IPS DF 6.9 (cell line): Measurements from ENCODE around the gene LYPD6B.

ENCODE experiments used
- DNase-seq: peaks from one replicate; pipeline ENCODE4 v3.0.0-alpha.2; 2013; ENCODE audit warnings: low read depth, low spot score
- H3K27ac ChIP-seq: one replicate; pipeline ENCODE4 v1.5.1; 2013; ENCODE audit warnings: low read length, control low read depth
- H3K27me3 ChIP-seq: 2 replicates; pipeline ENCODE4 v1.6.1; 2013; ENCODE audit warnings: mild to moderate bottlenecking, low read length; ENCODE audit not compliant: control insufficient read depth, insufficient read depth
- H3K36me3 ChIP-seq: 2 replicates; pipeline ENCODE4 v1.6.1; 2013; ENCODE audit warnings: low read length; ENCODE audit not compliant: control insufficient read depth, insufficient read depth
- H3K4me1 ChIP-seq: 2 replicates; pipeline ENCODE4 v1.6.1; 2013; ENCODE audit warnings: low read length; ENCODE audit not compliant: control insufficient read depth, insufficient read depth
- H3K4me3 ChIP-seq: 2 replicates; pipeline ENCODE4 v1.5.1; 2013; ENCODE audit warnings: mild to moderate bottlenecking, low read length
- H3K9me3 ChIP-seq: 2 replicates; pipeline ENCODE4 v1.6.1; 2013; ENCODE audit warnings: low read length, inconsistent platforms; ENCODE audit not compliant: control insufficient read depth, insufficient read depth
- WGBS: extraction: QIAGEN DNeasy Blood & Tissue Kit; methylation state at CpG from one replicate; pipeline ENCODE4 v1.1.7; 2013; ENCODE audit warnings: mixed read lengths, missing lambda C conversion rate; ENCODE audit not compliant: insufficient read length, insufficient coverage; 5-methylcytosine and 5-hydroxymethylcytosine counted together

Gene LYPD6B

GRCh38 chr2:149012545-149012944, 26.0 kb upstream of the LYPD6B start:
- H3K27ac ChIP-seq: no peak overlapping the region
- H3K27me3 ChIP-seq: no peaks in the 10 kb centered on the region
- no peaks in the 10 kb centered on the region for H3K9me3 ChIP-seq
- no peak overlapping the region for H3K4me3 ChIP-seq
- no peak for DNase-seq
- H3K4me1 ChIP-seq: peaks cover 2% of the 10 kb centered on the region; the same call in 1 of the 2 replicates
- H3K36me3 ChIP-seq: peaks cover 12% of the 10 kb centered on the region
- WGBS: no CpG with 5 or more reads among the region's 9 CpGs

GRCh38 chr2:149015501-149015900, 23.0 kb upstream of the LYPD6B start:
- no peak overlapping the region for H3K27ac ChIP-seq
- no peaks in the 10 kb centered on the region for H3K9me3 ChIP-seq
- H3K4me3 ChIP-seq: no peak overlapping the region
- H3K36me3 ChIP-seq: peaks cover 4% of the 10 kb centered on the region; the same call in 1 of the 2 replicates
- H3K27me3 ChIP-seq: no peaks in the 10 kb centered on the region
- DNase-seq: no peak
- WGBS: no CpG with 5 or more reads among the region's 1 CpG
- H3K4me1 ChIP-seq: no peaks in the 10 kb centered on the region

GRCh38 chr2:149015926-149016563, 22.5 kb upstream of the LYPD6B start:
- H3K4me3 ChIP-seq: no peak overlapping the region
- H3K9me3 ChIP-seq: no peaks in the 10 kb centered on the region
- H3K27me3 ChIP-seq: no peaks in the 10 kb centered on the region
- H3K27ac ChIP-seq: no peak overlapping the region
- no peaks in the 10 kb centered on the region for H3K4me1 ChIP-seq
- peaks cover 4% of the 10 kb centered on the region; the same call in 1 of the 2 replicates for H3K36me3 ChIP-seq
- WGBS: no CpG with 5 or more reads among the region's 4 CpGs
- DNase-seq: no peak

GRCh38 chr2:149017116-149017985, 21.1 kb upstream of the LYPD6B start:
- peaks cover under 1% of the 10 kb centered on the region; the same call in 1 of the 2 replicates for H3K36me3 ChIP-seq
- H3K9me3 ChIP-seq: no peaks in the 10 kb centered on the region
- no peak for DNase-seq
- H3K27me3 ChIP-seq: no peaks in the 10 kb centered on the region
- 100% methylated on average over 1 of the region's 14 CpGs for WGBS
- H3K4me1 ChIP-seq: no peaks in the 10 kb centered on the region
- H3K27ac ChIP-seq: no peak overlapping the region
- no peak overlapping the region for H3K4me3 ChIP-seq

GRCh38 chr2:149018981-149019380, 19.5 kb upstream of the LYPD6B start:
- H3K4me3 ChIP-seq: no peak overlapping the region
- no CpG with 5 or more reads among the region's 3 CpGs for whole genome bisulfite sequencing
- no peaks in the 10 kb centered on the region for H3K4me1 ChIP-seq
- no peaks in the 10 kb centered on the region for H3K27me3 ChIP-seq
- H3K27ac ChIP-seq: no peak overlapping the region
- DNase-seq: no peak
- no peaks in the 10 kb centered on the region for H3K9me3 ChIP-seq
- H3K36me3 ChIP-seq: 0 out of 2 replicates have a peak, but pooled peaks cover 2% of the 10 kb centered on the region

GRCh38 chr2:149019768-149020167, 18.7 kb upstream of the LYPD6B start:
- H3K9me3 ChIP-seq: no peaks in the 10 kb centered on the region
- DNase-seq: no peak
- WGBS: no CpG with 5 or more reads among the region's 2 CpGs
- H3K4me1 ChIP-seq: no peaks in the 10 kb centered on the region
- H3K4me3 ChIP-seq: no peak overlapping the region
- no peak overlapping the region for H3K27ac ChIP-seq
- no peaks in the 10 kb centered on the region for H3K27me3 ChIP-seq
- 0 out of 2 replicates have a peak, but pooled peaks cover 2% of the 10 kb centered on the region for H3K36me3 ChIP-seq

GRCh38 chr2:149020432-149020851, 18.1 kb upstream of the LYPD6B start:
- WGBS: no CpG with 5 or more reads among the region's 10 CpGs
- no peak overlapping the region for H3K27ac ChIP-seq
- H3K36me3 ChIP-seq: 0 out of 2 replicates have a peak, but pooled peaks cover 2% of the 10 kb centered on the region
- H3K9me3 ChIP-seq: no peaks in the 10 kb centered on the region
- H3K4me3 ChIP-seq: no peak overlapping the region
- DNase-seq: no peak
- no peaks in the 10 kb centered on the region for H3K4me1 ChIP-seq
- no peaks in the 10 kb centered on the region for H3K27me3 ChIP-seq

- H3K9me3 ChIP-seq: no peaks in the 10 kb centered on the region
- H3K4me3 ChIP-seq: no peak overlapping the region
- WGBS: no CpG with 5 or more reads among the region's 5 CpGs
Observed at GRCh38 chr2:149021271-149021719, 17.2 kb upstream of the LYPD6B start.

GRCh38 chr2:149021761-149022160, 16.7 kb upstream of the LYPD6B start:
- H3K27ac ChIP-seq: no peak overlapping the region
- no peak for DNase-seq
- H3K4me3 ChIP-seq: no peak overlapping the region
- no peaks in the 10 kb centered on the region for H3K4me1 ChIP-seq
- H3K36me3 ChIP-seq: 0 out of 2 replicates have a peak, but pooled peaks cover 2% of the 10 kb centered on the region
- no CpG with 5 or more reads among the region's 6 CpGs for WGBS
- H3K9me3 ChIP-seq: no peaks in the 10 kb centered on the region
- H3K27me3 ChIP-seq: no peaks in the 10 kb centered on the region

More at GRCh38 chr2:149021271-149021719, 17.2 kb upstream of the LYPD6B start:
- H3K4me1 ChIP-seq: no peaks in the 10 kb centered on the region
- H3K36me3 ChIP-seq: 0 out of 2 replicates have a peak, but pooled peaks cover 2% of the 10 kb centered on the region
- H3K27me3 ChIP-seq: no peaks in the 10 kb centered on the region
- no peak for DNase-seq
- no peak overlapping the region for H3K27ac ChIP-seq

GRCh38 chr2:149023091-149023490, 15.4 kb upstream of the LYPD6B start:
- no CpG with 5 or more reads among the region's 6 CpGs for WGBS
- H3K27ac ChIP-seq: no peak overlapping the region

More at GRCh38 chr2:149023091-149023490, 15.4 kb upstream of the LYPD6B start:
- Histone ChIP-seq H3K36me3 (0 out of 2 replicates have a peak, but pooled peaks cover 2% of the 10 kb centered on the region), H3K27me3 (no peaks in the 10 kb centered on the region), H3K4me1 (peaks cover 4% of the 10 kb centered on the region; the same call in 1 of the 2 replicates), H3K9me3 (no peaks in the 10 kb centered on the region), H3K4me3 (no peak overlapping the region)
- no peak for DNase-seq
